K562 (cell line): ENCODE results near the gene NRG3.

Source experiments
- BHLHE40 ChIP-seq: IDR thresholded peaks from 2 replicates; pipeline ENCODE4 v1.6.1; 2011; ENCODE audit warnings: low read length, improper control_type of control experiment
- BRD4 ChIP-seq: fragments of 200-600 bp; sonication (generic); IDR thresholded peaks from 2 replicates; pipeline ENCODE4 v1.6.1; 2017; ENCODE audit warnings: inconsistent platforms
- CBX5 ChIP-seq: IDR thresholded peaks from 2 replicates; pipeline ENCODE4 v1.6.1; 2014; ENCODE audit warnings: low read depth, borderline replicate concordance
- CEBPB ChIP-seq: fragments of 450-650 bp; IDR thresholded peaks from 2 replicates; pipeline ENCODE4 v1.6.1; 2016; ENCODE audit warnings: missing genetic modification characterization, missing compliant biosample characterization
- CHD4 ChIP-seq: fragments of 200-600 bp; sonication (generic); IDR thresholded peaks from 3 replicates; pipeline ENCODE4 v1.6.1; 2012; ENCODE audit warnings: low read depth, mild to moderate bottlenecking, mixed read lengths, low read length, inconsistent platforms; ENCODE audit not compliant: insufficient read depth, insufficient replicate concordance, poor library complexity, severe bottlenecking
- FOXP1 ChIP-seq: sonication (generic); formaldehyde crosslinking; IDR thresholded peaks from 2 replicates; pipeline ENCODE4 v1.8.0; 2022; ENCODE audit warnings: mild to moderate bottlenecking, missing genetic modification reagents
- KDM1A ChIP-seq, 2 experiments: fragments of 450-650 bp; IDR thresholded peaks; 2 replicates each; pipeline ENCODE4 v1.6.1; 2016; ENCODE audit warnings: mild to moderate bottlenecking in 2 of 2
- POLR2A ChIP-seq: fragments of 450-650 bp; conservative IDR thresholded peaks from 2 replicates; pipeline ENCODE4 v1.6.1; 2016
- XRCC5 ChIP-seq: fragments of 200-400 bp; formaldehyde crosslinking; IDR thresholded peaks from 2 replicates; pipeline ENCODE4 v1.6.1; 2017; ENCODE audit warnings: low read depth, mild to moderate bottlenecking, low read length
- TF ChIP-seq, protein P1 (sequence below): fragments of 250-450 bp; sonication (Bioruptor Pico); IDR thresholded peaks from 2 replicates; pipeline ENCODE4 v1.5.0; 2021; ENCODE audit warnings: mild to moderate bottlenecking, borderline replicate concordance
- TF ChIP-seq, protein P2 (sequence below), 2 experiments: fragments of 450-650 bp in 1 of 2; sonication (generic) in 1 of 2; formaldehyde crosslinking in 1 of 2; IDR thresholded peaks in 1 of 2; conservative IDR thresholded peaks in 1 of 2; 2 replicates each; pipeline versions ENCODE4 v1.6.1 to v1.8.1; 2016 to 2023; ENCODE audit warnings: mild to moderate bottlenecking in 2 of 2, moderate library complexity in 2 of 2, inconsistent platforms in 1 of 2, missing genetic modification reagents in 1 of 2
- TF ChIP-seq, protein P3 (sequence below), 3 experiments: IDR thresholded peaks in 2 of 3; conservative IDR thresholded peaks in 1 of 3; 2 replicates each; pipeline ENCODE4 v1.5.1; 2011 to 2012; ENCODE audit warnings: low read length in 3 of 3, mild to moderate bottlenecking in 3 of 3, control low read depth in 2 of 3, improper control_type of control experiment in 1 of 3, inconsistent platforms in 1 of 3, low read depth in 1 of 3, mixed read lengths in 1 of 3, moderate library complexity in 1 of 3; ENCODE audit not compliant: insufficient read depth in 2 of 3

DNA sequence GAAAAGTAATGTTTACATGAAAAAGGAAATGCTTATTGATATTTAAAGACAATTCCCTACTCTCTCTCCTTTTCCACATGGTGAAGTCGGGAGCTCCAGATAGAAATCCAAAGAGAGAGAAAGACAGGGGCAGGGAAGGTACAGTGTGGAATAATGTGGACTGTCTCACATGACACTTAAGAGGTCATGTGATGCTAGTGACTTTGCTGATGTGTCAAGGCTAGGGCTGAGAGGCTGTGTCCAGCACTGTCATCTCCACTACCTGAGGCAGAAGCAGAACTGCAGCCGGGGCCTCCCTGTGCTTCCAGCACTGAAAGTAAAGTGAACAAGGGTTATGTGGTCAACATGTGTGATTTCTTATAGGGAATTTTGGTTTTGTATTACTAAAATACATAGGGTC is 26.0 kb downstream of the NRG3 start:
- TF ChIP-seq CEBPB (tag), result no peak
- TF ChIP-seq, protein P1, sequence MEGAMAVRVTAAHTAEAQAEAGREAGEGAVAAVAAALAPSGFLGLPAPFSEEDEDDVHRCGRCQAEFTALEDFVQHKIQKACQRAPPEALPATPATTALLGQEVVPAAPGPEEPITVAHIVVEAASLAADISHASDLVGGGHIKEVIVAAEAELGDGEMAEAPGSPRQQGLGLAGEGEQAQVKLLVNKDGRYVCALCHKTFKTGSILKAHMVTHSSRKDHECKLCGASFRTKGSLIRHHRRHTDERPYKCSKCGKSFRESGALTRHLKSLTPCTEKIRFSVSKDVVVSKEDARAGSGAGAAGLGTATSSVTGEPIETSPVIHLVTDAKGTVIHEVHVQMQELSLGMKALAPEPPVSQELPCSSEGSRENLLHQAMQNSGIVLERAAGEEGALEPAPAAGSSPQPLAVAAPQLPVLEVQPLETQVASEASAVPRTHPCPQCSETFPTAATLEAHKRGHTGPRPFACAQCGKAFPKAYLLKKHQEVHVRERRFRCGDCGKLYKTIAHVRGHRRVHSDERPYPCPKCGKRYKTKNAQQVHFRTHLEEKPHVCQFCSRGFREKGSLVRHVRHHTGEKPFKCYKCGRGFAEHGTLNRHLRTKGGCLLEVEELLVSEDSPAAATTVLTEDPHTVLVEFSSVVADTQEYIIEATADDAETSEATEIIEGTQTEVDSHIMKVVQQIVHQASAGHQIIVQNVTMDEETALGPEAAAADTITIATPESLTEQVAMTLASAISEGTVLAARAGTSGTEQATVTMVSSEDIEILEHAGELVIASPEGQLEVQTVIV (CRISPR knock-in tag), result no peak
- no peak for TF ChIP-seq BRD4
- TF ChIP-seq, protein P2, sequence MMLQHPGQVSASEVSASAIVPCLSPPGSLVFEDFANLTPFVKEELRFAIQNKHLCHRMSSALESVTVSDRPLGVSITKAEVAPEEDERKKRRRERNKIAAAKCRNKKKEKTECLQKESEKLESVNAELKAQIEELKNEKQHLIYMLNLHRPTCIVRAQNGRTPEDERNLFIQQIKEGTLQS (IDR thresholded peaks at IDR 0.05), result no peak
- TF ChIP-seq, protein P2 (CRISPR knock-in tag; conservative IDR thresholded peaks at IDR 0.05), result no peak
- no peak for TF ChIP-seq XRCC5
- TF ChIP-seq POLR2A, result no peak
- TF ChIP-seq CBX5, result no peak
- TF ChIP-seq FOXP1, result no peak
- TF ChIP-seq BHLHE40, result no peak
- TF ChIP-seq, protein P3, sequence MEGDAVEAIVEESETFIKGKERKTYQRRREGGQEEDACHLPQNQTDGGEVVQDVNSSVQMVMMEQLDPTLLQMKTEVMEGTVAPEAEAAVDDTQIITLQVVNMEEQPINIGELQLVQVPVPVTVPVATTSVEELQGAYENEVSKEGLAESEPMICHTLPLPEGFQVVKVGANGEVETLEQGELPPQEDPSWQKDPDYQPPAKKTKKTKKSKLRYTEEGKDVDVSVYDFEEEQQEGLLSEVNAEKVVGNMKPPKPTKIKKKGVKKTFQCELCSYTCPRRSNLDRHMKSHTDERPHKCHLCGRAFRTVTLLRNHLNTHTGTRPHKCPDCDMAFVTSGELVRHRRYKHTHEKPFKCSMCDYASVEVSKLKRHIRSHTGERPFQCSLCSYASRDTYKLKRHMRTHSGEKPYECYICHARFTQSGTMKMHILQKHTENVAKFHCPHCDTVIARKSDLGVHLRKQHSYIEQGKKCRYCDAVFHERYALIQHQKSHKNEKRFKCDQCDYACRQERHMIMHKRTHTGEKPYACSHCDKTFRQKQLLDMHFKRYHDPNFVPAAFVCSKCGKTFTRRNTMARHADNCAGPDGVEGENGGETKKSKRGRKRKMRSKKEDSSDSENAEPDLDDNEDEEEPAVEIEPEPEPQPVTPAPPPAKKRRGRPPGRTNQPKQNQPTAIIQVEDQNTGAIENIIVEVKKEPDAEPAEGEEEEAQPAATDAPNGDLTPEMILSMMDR (IDR thresholded peaks at IDR 0.05 in 2 of 3, conservative IDR thresholded peaks at IDR 0.05 in 1 of 3; ENCODE audit: insufficient read depth in 2 of 3, low read depth in 1 of 3, low read length in 3 of 3), result no peak
- TF ChIP-seq KDM1A (IDR thresholded peaks at IDR 0.05), result no peak
- TF ChIP-seq CHD4, result no peak
